Mesendoderm (in vitro differentiated cells): ENCODE measurements around the gene SLC1A1.
"Not testable (repeated sequence)": the region's sequence is repeated elsewhere in the genome, so short reads cannot be mapped to it uniquely, and the experiment has no call there.

Source experiments
- DNase-seq: peaks from one replicate; pipeline ENCODE4 v3.0.0; 2013
- H2AK5ac ChIP-seq: 2 replicates; pipeline ENCODE4 v1.6.1; 2013; ENCODE audit warnings: low read length, inconsistent platforms
- H2BK120ac ChIP-seq: 2 replicates; pipeline ENCODE4 v1.6.1; 2013; ENCODE audit warnings: low read depth, mild to moderate bottlenecking, low read length, moderate library complexity, mixed read lengths
- H2BK15ac ChIP-seq: replicated peaks from 2 replicates; pipeline ENCODE4 v1.6.1; 2013; ENCODE audit warnings: low read depth, mild to moderate bottlenecking, moderate library complexity
- H2BK5ac ChIP-seq: 2 replicates; pipeline ENCODE4 v1.6.1; 2013; ENCODE audit warnings: low read length, inconsistent platforms
- H3K18ac ChIP-seq: 2 replicates; pipeline ENCODE4 v1.6.1; 2013; ENCODE audit warnings: mild to moderate bottlenecking, low read length, mixed read lengths
- H3K23ac ChIP-seq: one replicate; pipeline ENCODE4 v1.6.1; 2013; ENCODE audit warnings: low read length
- H3K27ac ChIP-seq: 2 replicates; pipeline ENCODE4 v1.5.1; 2013; ENCODE audit warnings: low read depth, mild to moderate bottlenecking, inconsistent platforms, low read length, moderate library complexity
- H3K27me3 ChIP-seq: 2 replicates; pipeline ENCODE4 v1.6.1; 2013; ENCODE audit warnings: low read length, control low read depth, mild to moderate bottlenecking, inconsistent platforms; ENCODE audit not compliant: insufficient read depth, poor library complexity
- H3K36me3 ChIP-seq: 2 replicates; pipeline ENCODE4 v1.6.1; 2013; ENCODE audit warnings: low read length, inconsistent platforms; ENCODE audit not compliant: control insufficient read depth, insufficient read depth
- H3K4ac ChIP-seq: one replicate; pipeline ENCODE4 v1.6.1; 2013; ENCODE audit warnings: low read depth, mild to moderate bottlenecking, low read length, moderate library complexity
- H3K4me1 ChIP-seq: 2 replicates; pipeline ENCODE4 v1.6.1; 2013; ENCODE audit warnings: low read depth, low read length, inconsistent platforms; ENCODE audit not compliant: control insufficient read depth
- H3K4me2 ChIP-seq: 2 replicates; pipeline ENCODE4 v1.6.1; 2013; ENCODE audit warnings: low read length
- H3K4me3 ChIP-seq: 2 replicates; pipeline ENCODE4 v1.5.1; 2013; ENCODE audit warnings: mild to moderate bottlenecking, low read length
- H3K56ac ChIP-seq: one replicate; pipeline ENCODE4 v1.6.1; 2013; ENCODE audit warnings: low read length
- H3K79me1 ChIP-seq: 2 replicates; pipeline ENCODE4 v1.6.1; 2013; ENCODE audit warnings: low read length, inconsistent platforms
- H3K79me2 ChIP-seq: 2 replicates; pipeline ENCODE4 v1.6.1; 2013; ENCODE audit warnings: mild to moderate bottlenecking, low read length; ENCODE audit not compliant: control insufficient read depth, insufficient read depth
- H3K9ac ChIP-seq: 2 replicates; pipeline ENCODE4 v1.6.1; 2013; ENCODE audit warnings: low read length, inconsistent platforms
- H4K5ac ChIP-seq: one replicate; pipeline ENCODE4 v1.6.1; 2013; ENCODE audit warnings: low read length
- H4K8ac ChIP-seq: one replicate; pipeline ENCODE4 v1.6.1; 2013; ENCODE audit warnings: low read depth, mild to moderate bottlenecking, control low read depth, low read length, moderate library complexity
- WGBS: extraction: QIAGEN DNeasy Blood & Tissue Kit; methylation state at CpG from one replicate; pipeline ENCODE4 v1.1.7; 2013; ENCODE audit warnings: low lambda C conversion rate, missing lambda C conversion rate; ENCODE audit not compliant: insufficient coverage; ENCODE audit errors: extremely low coverage; 5-methylcytosine and 5-hydroxymethylcytosine counted together

SLC1A1 gene

DNA sequence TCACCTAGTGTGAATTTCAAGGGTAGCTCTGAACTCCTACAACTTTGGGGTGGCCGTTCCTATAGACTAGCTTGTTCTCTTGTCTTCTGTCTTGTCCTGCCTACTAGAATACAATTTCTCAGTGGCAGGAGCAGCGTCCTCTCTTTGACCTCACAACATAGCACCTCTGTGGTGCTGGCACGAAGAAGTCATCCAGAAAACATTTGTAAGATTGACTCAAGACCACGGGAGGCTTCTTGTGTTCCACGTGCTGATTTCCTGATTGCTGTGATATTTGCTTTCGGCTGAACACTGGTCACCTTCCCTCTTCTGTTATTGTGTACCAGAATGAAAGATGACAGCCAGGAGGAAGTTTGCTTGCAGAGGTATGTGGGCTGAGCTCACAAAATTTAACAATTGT lies 27.0 kb downstream of the SLC1A1 start:
- WGBS = no CpG with 5 or more reads among the region's 6 CpGs
- Histone ChIP-seq H3K4me3 (no peak overlapping the region), H3K27me3 (no peaks in the 10 kb centered on the region), H3K27ac (no peak overlapping the region), H4K5ac (no peak overlapping the region), H3K9ac (no peak overlapping the region), H2BK120ac (no peak overlapping the region), H3K23ac (no peak overlapping the region), H3K79me1 (no peaks in the 10 kb centered on the region), H3K4me2 (no peak overlapping the region), H3K36me3 (no peaks in the 10 kb centered on the region), H3K4ac (no peak overlapping the region), H3K18ac (no peak overlapping the region), H3K56ac (no peak overlapping the region), H2BK5ac (no peak overlapping the region), H4K8ac (no peak overlapping the region), H3K79me2 (no peaks in the 10 kb centered on the region), H2BK15ac (no peak overlapping the region), H3K4me1 (peaks cover 14% of the 10 kb centered on the region), H2AK5ac (no peak overlapping the region)
- no peak for DNase-seq

DNA sequence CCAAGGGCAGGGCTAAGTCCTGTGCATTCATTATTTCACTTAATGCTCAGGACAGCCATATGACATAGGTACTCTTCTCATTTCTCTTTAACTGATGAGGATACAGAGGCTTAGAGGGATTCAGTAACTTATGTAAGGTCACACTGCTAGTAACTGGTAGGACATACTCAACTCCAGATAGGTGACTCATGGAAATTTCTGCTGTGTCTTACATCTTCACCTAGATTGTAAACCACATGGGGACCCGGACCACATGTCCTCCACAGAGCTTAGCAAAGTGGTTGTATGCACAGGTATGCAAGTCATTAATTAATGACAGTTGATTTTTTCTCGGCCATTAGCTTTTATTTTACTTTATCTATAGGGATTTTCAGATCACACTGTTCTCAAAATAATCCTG lies 29.3 kb downstream of the SLC1A1 start:
- Histone ChIP-seq H3K4ac (no peak overlapping the region), H3K4me2 (no peak overlapping the region), H2BK120ac (no peak overlapping the region), H4K5ac (no peak overlapping the region), H3K36me3 (no peaks in the 10 kb centered on the region), H3K18ac (no peak overlapping the region), H3K4me1 (peaks cover 7% of the 10 kb centered on the region), H2BK5ac (no peak overlapping the region), H3K27ac (no peak overlapping the region), H3K79me2 (no peaks in the 10 kb centered on the region), H2BK15ac (no peak overlapping the region), H2AK5ac (no peak overlapping the region), H3K9ac (no peak overlapping the region), H3K4me3 (no peak overlapping the region), H3K27me3 (no peaks in the 10 kb centered on the region), H3K56ac (no peak overlapping the region), H3K79me1 (no peaks in the 10 kb centered on the region), H4K8ac (no peak overlapping the region), H3K23ac (no peak overlapping the region)
- DNase-seq = no peak
- whole genome bisulfite sequencing = no CpG with 5 or more reads among the region's 2 CpGs

DNA sequence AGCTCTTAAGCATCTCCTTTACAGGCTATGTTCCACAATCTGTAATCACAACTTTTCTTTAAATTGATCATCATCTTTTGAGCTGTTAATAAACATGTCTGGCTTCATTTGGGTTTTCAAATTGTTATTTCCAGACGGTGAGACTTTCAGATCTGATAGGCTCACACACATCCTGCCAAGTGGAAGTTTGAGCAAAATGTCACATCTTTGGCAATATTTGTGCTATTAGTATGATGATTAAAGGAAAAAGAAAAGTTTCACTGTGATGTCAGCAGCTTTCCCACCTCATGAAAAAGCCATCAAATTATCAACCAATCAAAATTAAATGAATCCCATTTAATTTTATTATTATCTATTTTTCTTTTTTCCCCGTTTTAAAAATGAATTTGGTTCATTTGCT lies 29.8 kb downstream of the SLC1A1 start:
- no peaks in the 10 kb centered on the region for H3K27me3 ChIP-seq
- H3K9ac ChIP-seq = no peak overlapping the region
- no peak for DNase-seq
- H3K18ac ChIP-seq = no peak overlapping the region
- H2BK5ac ChIP-seq = no peak overlapping the region
- H3K27ac ChIP-seq = no peak overlapping the region
- H3K79me2 ChIP-seq = no peaks in the 10 kb centered on the region
- no peak overlapping the region for H2BK15ac ChIP-seq
- H3K56ac ChIP-seq = no peak overlapping the region
- H4K5ac ChIP-seq = no peak overlapping the region
- H3K4me1 ChIP-seq = peaks cover 5% of the 10 kb centered on the region
- H4K8ac ChIP-seq = no peak overlapping the region
- no peak overlapping the region for H3K4me2 ChIP-seq
- H3K4me3 ChIP-seq = no peak overlapping the region
- H2AK5ac ChIP-seq = no peak overlapping the region
- H3K4ac ChIP-seq = no peak overlapping the region
- no peaks in the 10 kb centered on the region for H3K36me3 ChIP-seq
- H2BK120ac ChIP-seq = no peak overlapping the region
- no peak overlapping the region for H3K23ac ChIP-seq
- 100% methylated on average over 1 of the region's 2 CpGs for WGBS
- H3K79me1 ChIP-seq = no peaks in the 10 kb centered on the region

DNA sequence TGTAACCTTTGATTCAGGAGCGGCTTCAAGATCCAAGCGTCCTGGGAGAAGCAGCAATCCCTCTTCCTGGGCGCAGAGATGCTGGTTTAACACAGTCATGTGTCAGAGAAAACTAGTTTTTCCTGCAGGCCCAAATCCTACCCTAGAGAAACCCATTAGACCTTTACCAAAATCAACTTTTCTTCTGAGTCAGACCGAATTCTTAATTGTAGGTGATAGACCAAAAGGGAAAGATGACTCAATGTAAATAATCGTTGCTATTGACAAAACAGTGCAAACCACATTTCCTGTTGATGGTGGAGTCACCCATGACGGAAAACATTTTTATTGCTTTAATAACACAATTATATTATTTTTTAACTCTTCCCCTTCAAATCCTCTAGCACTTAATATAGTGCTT lies 40.1 kb downstream of the SLC1A1 start:
- H2AK5ac ChIP-seq = no peak overlapping the region
- H3K4ac ChIP-seq = no peak overlapping the region
- no peak overlapping the region for H4K8ac ChIP-seq
- H3K9ac ChIP-seq = no peak overlapping the region
- no peak overlapping the region for H2BK5ac ChIP-seq
- H3K56ac ChIP-seq = no peak overlapping the region
- H3K79me2 ChIP-seq = no peaks in the 10 kb centered on the region
- no peak overlapping the region for H3K23ac ChIP-seq
- H3K4me1 ChIP-seq = no peaks in the 10 kb centered on the region
- no peaks in the 10 kb centered on the region for H3K79me1 ChIP-seq
- H3K27ac ChIP-seq = no peak overlapping the region
- DNase-seq = no peak
- no peak overlapping the region for H3K4me3 ChIP-seq
- no CpG with 5 or more reads among the region's 6 CpGs for WGBS
- H2BK15ac ChIP-seq = no peak overlapping the region
- no peaks in the 10 kb centered on the region for H3K27me3 ChIP-seq
- H3K4me2 ChIP-seq = no peak overlapping the region
- no peak overlapping the region for H3K18ac ChIP-seq
- H4K5ac ChIP-seq = no peak overlapping the region
- H2BK120ac ChIP-seq = no peak overlapping the region
- no peaks in the 10 kb centered on the region for H3K36me3 ChIP-seq

DNA sequence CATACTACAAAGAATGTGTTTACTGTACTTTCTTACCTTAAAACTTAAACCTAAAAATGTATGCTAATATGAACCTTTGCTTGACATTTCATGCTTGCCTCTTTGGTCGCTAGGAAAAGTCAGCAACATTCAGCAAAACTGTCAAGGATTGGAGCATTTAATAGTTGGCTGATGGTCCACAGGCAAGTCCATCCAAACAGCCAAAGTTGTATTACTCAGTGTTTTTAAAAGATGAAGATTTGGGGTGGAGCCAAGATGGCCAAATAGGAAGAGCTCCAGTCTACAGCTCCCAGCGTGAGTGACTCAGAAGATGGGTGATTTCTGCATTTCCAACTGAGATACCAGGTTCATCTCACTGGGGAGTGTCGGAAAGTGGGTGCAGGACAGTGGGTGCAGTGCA lies 40.6 kb downstream of the SLC1A1 start:
- H3K23ac ChIP-seq, H2BK15ac ChIP-seq, H3K27ac ChIP-seq, H3K79me2 ChIP-seq, H2AK5ac ChIP-seq, H2BK120ac ChIP-seq, H3K4me3 ChIP-seq, H3K36me3 ChIP-seq, H3K4ac ChIP-seq, H2BK5ac ChIP-seq, H3K4me1 ChIP-seq, H3K18ac ChIP-seq, H3K56ac ChIP-seq, H4K5ac ChIP-seq, DNase-seq, H4K8ac ChIP-seq, H3K27me3 ChIP-seq, H3K79me1 ChIP-seq, H3K4me2 ChIP-seq, H3K9ac ChIP-seq: not testable (repeated sequence)
- no CpG with 5 or more reads among the region's 3 CpGs for WGBS

DNA sequence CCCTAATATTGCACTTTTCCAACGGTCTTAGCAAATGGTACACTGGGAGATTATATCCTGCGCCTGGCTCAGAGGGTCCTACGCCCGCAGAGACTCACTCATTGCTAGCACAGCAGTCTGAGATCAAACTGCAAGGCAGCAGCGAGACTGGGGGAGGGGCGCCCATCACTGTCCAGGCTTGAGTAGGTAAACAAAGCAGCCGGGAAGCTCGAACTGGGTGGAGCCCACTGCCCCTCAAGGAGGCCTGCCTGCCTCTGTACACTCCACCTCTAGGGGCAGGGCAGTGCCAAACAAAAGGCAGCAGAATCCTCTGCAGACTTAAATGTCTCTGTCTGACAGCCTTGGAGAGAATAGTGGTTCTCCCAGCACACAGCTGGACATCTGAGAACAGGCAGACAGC lies 41.1 kb downstream of the SLC1A1 start:
- H3K4me2 ChIP-seq, H2BK5ac ChIP-seq, H3K4me3 ChIP-seq, H3K79me1 ChIP-seq, H3K23ac ChIP-seq, H3K56ac ChIP-seq, H3K18ac ChIP-seq, H3K4ac ChIP-seq, H3K4me1 ChIP-seq, H3K9ac ChIP-seq, H3K36me3 ChIP-seq, H2BK120ac ChIP-seq, H2BK15ac ChIP-seq, H2AK5ac ChIP-seq, H4K8ac ChIP-seq, H3K79me2 ChIP-seq, DNase-seq, H3K27ac ChIP-seq, H4K5ac ChIP-seq, H3K27me3 ChIP-seq: not testable (repeated sequence)
- WGBS = no CpG with 5 or more reads among the region's 8 CpGs
